Measurements from ENCODE around the gene PPP1R1A. TPM values are rescaled to one million over a fixed set of nuclear protein-coding genes. Genes with fewer than 3 reads are reported as not detected.

Gene PPP1R1A
- polyA plus RNA-seq, 2 donors = 0.99 to 1.1 TPM

Other genes starting within 250 kb of the PPP1R1A start
- under 1 TPM; 0.29 TPM for gene GPR84, start 224.2 kb downstream of the PPP1R1A start, polyA plus RNA-seq
- gene ZNF385A, start 203.9 kb downstream of the PPP1R1A start, polyA plus RNA-seq = 10 to 100 TPM; 44.6 to 49.9 TPM
- gene ITGA5, start 169.4 kb downstream of the PPP1R1A start, polyA plus RNA-seq = 10 to 100 TPM; 20.0 to 42.8 TPM
- gene GTSF1, start 115.1 kb downstream of the PPP1R1A start, polyA plus RNA-seq = under 1 TPM in 1 of 2 donors, not detected in 1; 0.16 TPM
- gene NCKAP1L, start 90.9 kb downstream of the PPP1R1A start, polyA plus RNA-seq = 1 to 10 TPM; 1.9 to 4.1 TPM
- 1 to 10 TPM; 1.4 to 2.4 TPM for gene PDE1B, start 39.1 kb downstream of the PPP1R1A start, polyA plus RNA-seq
- not detected for gene LACRT, start 46.2 kb upstream of the PPP1R1A start, polyA plus RNA-seq
- not detected for gene DCD, start 59.7 kb upstream of the PPP1R1A start, polyA plus RNA-seq